Suprapubic skin (tissue), 4 donors: ENCODE data around the gene WNT9A.

Experiments used
- CTCF ChIP-seq, 2 donors: fragments of 200-600 bp in 1 of 2; fragments of 450-650 bp in 1 of 2; sonication (generic) in 1 of 2; IDR thresholded peaks; one replicate each; pipeline ENCODE4 v1.5.1; 2016 to 2019; ENCODE audit warnings: antibody characterized with exemption in 2 of 2, mild to moderate bottlenecking in 1 of 2, moderate library complexity in 1 of 2
- POLR2A ChIP-seq, 2 donors: fragments of 450-650 bp; IDR thresholded peaks; one replicate each; pipeline ENCODE4 v1.6.1; 2017; ENCODE audit warnings: antibody characterized with exemption in 2 of 2, mild to moderate bottlenecking in 2 of 2, moderate library complexity in 2 of 2
- POLR2AphosphoS5 ChIP-seq, 3 donors: sonication (generic); formaldehyde crosslinking; IDR thresholded peaks; one replicate each; pipeline ENCODE4 v1.6.1; 2017; ENCODE audit warnings: antibody characterized with exemption in 3 of 3

- TF ChIP-seq CTCF (IDR thresholded peaks at IDR 0.05) = no peak
- no peak for TF ChIP-seq POLR2A (IDR thresholded peaks at IDR 0.05)
- TF ChIP-seq POLR2AphosphoS5 (IDR thresholded peaks at IDR 0.05) = no peak
Observed at GRCh38 chr1:227924168-227924832, 23.4 kb downstream of the WNT9A start.
